Mesenchymal stem cell (in vitro differentiated cells and primary cell): ENCODE measurements around the gene C11orf16.

Experiments used
- DNase-seq: peaks from one replicate; pipeline ENCODE4 v3.0.0-alpha.2; 2013
- H2AFZ ChIP-seq: one replicate; pipeline ENCODE4 v1.6.1; 2013; ENCODE audit warnings: low read depth, mild to moderate bottlenecking, control low read depth, inconsistent platforms, low read length, moderate library complexity
- H2AK5ac ChIP-seq: 2 replicates; pipeline ENCODE4 v1.6.1; 2013; ENCODE audit warnings: low read length, moderate library complexity, mild to moderate bottlenecking, inconsistent platforms; ENCODE audit not compliant: severe bottlenecking
- H2BK120ac ChIP-seq: one replicate; pipeline ENCODE4 v1.6.1; 2013; ENCODE audit warnings: low read depth, mild to moderate bottlenecking, inconsistent platforms, low read length, moderate library complexity
- H2BK12ac ChIP-seq, 2 experiments: one replicate each; pipeline ENCODE4 v1.6.1; 2013; ENCODE audit warnings: inconsistent platforms in 2 of 2, low read length in 2 of 2, mild to moderate bottlenecking in 2 of 2, moderate library complexity in 2 of 2, control low read depth in 1 of 2
- H2BK15ac ChIP-seq: one replicate; pipeline ENCODE4 v1.6.1; 2013; ENCODE audit warnings: mild to moderate bottlenecking, low read depth, inconsistent platforms; ENCODE audit not compliant: poor library complexity, severe bottlenecking
- H2BK5ac ChIP-seq: 2 replicates; pipeline ENCODE4 v1.6.1; 2013; ENCODE audit warnings: low read depth, mild to moderate bottlenecking, low read length, control low read depth, inconsistent platforms; ENCODE audit not compliant: poor library complexity, severe bottlenecking
- H3K14ac ChIP-seq, 2 experiments: one replicate each; pipeline ENCODE4 v1.6.1; 2013; ENCODE audit warnings: inconsistent platforms in 2 of 2, low read length in 2 of 2, control low read depth in 1 of 2, mild to moderate bottlenecking in 1 of 2, moderate library complexity in 1 of 2
- H3K18ac ChIP-seq, 2 experiments: one replicate each; pipeline ENCODE4 v1.6.1; 2013; ENCODE audit warnings: inconsistent platforms in 2 of 2, low read length in 2 of 2, control low read depth in 1 of 2, low read depth in 1 of 2, mild to moderate bottlenecking in 1 of 2
- H3K23ac ChIP-seq, 2 experiments: one replicate each; pipeline ENCODE4 v1.6.1; 2013; ENCODE audit warnings: inconsistent platforms in 2 of 2, low read length in 2 of 2, mild to moderate bottlenecking in 2 of 2, moderate library complexity in 2 of 2, control low read depth in 1 of 2
- H3K27ac ChIP-seq: 2 replicates; pipeline ENCODE4 v1.5.1; 2013; ENCODE audit warnings: mild to moderate bottlenecking, moderate library complexity, low read length, control low read depth, inconsistent platforms; ENCODE audit not compliant: poor library complexity, severe bottlenecking
- H3K27me3 ChIP-seq, 2 experiments: 2 replicates each; pipeline versions ENCODE4 v1.6.1 to v1.7.0; 2013; ENCODE audit warnings: low read length in 2 of 2, mild to moderate bottlenecking in 2 of 2, moderate library complexity in 2 of 2, control low read depth in 1 of 2, inconsistent platforms in 1 of 2; ENCODE audit not compliant: control insufficient read depth in 1 of 2, insufficient read depth in 1 of 2
- H3K36me3 ChIP-seq, 2 experiments: 2 replicates each; pipeline versions ENCODE4 v1.6.1 to v1.7.0; 2013; ENCODE audit warnings: low read length in 2 of 2, control low read depth in 1 of 2, inconsistent platforms in 1 of 2, low read depth in 1 of 2, mild to moderate bottlenecking in 1 of 2; ENCODE audit not compliant: insufficient read depth in 2 of 2, control insufficient read depth in 1 of 2
- H3K4ac ChIP-seq, 2 experiments: one replicate each; pipeline ENCODE4 v1.6.1; 2013; ENCODE audit warnings: inconsistent platforms in 2 of 2, low read length in 2 of 2, mild to moderate bottlenecking in 2 of 2, moderate library complexity in 2 of 2, control low read depth in 1 of 2, low read depth in 1 of 2
- H3K4me1 ChIP-seq: 2 replicates; pipeline ENCODE4 v1.6.1; 2013; ENCODE audit warnings: low read depth, low read length, control low read depth; ENCODE audit not compliant: control insufficient read depth, insufficient read depth
- H3K4me2 ChIP-seq: 2 replicates; pipeline ENCODE4 v1.6.1; 2013; ENCODE audit warnings: low read length, mild to moderate bottlenecking, inconsistent platforms; ENCODE audit not compliant: poor library complexity, severe bottlenecking
- H3K4me3 ChIP-seq, 2 experiments: 2 replicates each; pipeline versions ENCODE4 v1.5.1 to v1.7.0; 2013; ENCODE audit warnings: low read length in 2 of 2, mild to moderate bottlenecking in 2 of 2, control low read depth in 1 of 2, low read depth in 1 of 2; ENCODE audit not compliant: insufficient read depth in 1 of 2
- H3K79me1 ChIP-seq: replicated peaks from 2 replicates; pipeline ENCODE4 v1.6.1; 2013; ENCODE audit warnings: mild to moderate bottlenecking, control low read depth, low read length, inconsistent platforms; ENCODE audit not compliant: poor library complexity, severe bottlenecking
- H3K9ac ChIP-seq: 2 replicates; pipeline ENCODE4 v1.7.0; 2013; ENCODE audit warnings: mild to moderate bottlenecking, low read length, moderate library complexity
- H3K9me3 ChIP-seq: 2 replicates; pipeline ENCODE4 v1.7.0; 2013; ENCODE audit warnings: mild to moderate bottlenecking, low read length; ENCODE audit not compliant: control insufficient read depth
- H4K8ac ChIP-seq: one replicate; pipeline ENCODE4 v1.6.1; 2013; ENCODE audit warnings: inconsistent platforms, mild to moderate bottlenecking, low read length, moderate library complexity
- H4K91ac ChIP-seq: one replicate; pipeline ENCODE4 v1.6.1; 2013; ENCODE audit warnings: mild to moderate bottlenecking, low read length, inconsistent platforms
- WGBS: methylation state at CpG from one replicate; pipeline ENCODE4 v1.1.7; 2013; ENCODE audit warnings: mixed read lengths; 5-methylcytosine and 5-hydroxymethylcytosine counted together

The C11orf16 gene

GRCh38 chr11:8963569-8964323, 31.0 kb upstream of the C11orf16 start:
- H3K18ac ChIP-seq, result peak overlapping the region; percentile 71 to 96
- H2BK12ac ChIP-seq, result peak overlapping the region in 1 of 2 experiments; percentile 33
- no peak overlapping the region for H2AK5ac ChIP-seq
- peak overlapping the region; percentile 87 for H4K91ac ChIP-seq
- peaks cover 6% of the 10 kb centered on the region for H3K4me1 ChIP-seq
- peak overlapping the region; percentile 95 for H3K4me2 ChIP-seq
- peak overlapping the region; percentile 99 for H4K8ac ChIP-seq
- peak overlapping the region; percentile 26 for H2BK5ac ChIP-seq
- peak overlapping the region in 1 of 2 experiments; percentile 13 for H3K14ac ChIP-seq
- WGBS, result 5% methylated on average over 32 of the region's 39 CpGs
- H3K9me3 ChIP-seq, result no peaks in the 10 kb centered on the region
- peak overlapping the region; percentile 94 for H2BK15ac ChIP-seq
- no peak for DNase-seq
- H2AFZ ChIP-seq, result peak overlapping the region; percentile 85
- H3K27me3 ChIP-seq, result no peaks in the 10 kb centered on the region
- H3K9ac ChIP-seq, result peak overlapping the region; percentile 98
- H3K27ac ChIP-seq, result peak overlapping the region; percentile 52
- no peak overlapping the region for H3K23ac ChIP-seq
- peak overlapping the region; percentile 30 for H2BK120ac ChIP-seq
- peaks cover 15% of the 10 kb centered on the region for H3K79me1 ChIP-seq
- H3K4ac ChIP-seq, result peak overlapping the region; percentile 71 to 78
- peak overlapping the region; percentile 92 to 98 for H3K4me3 ChIP-seq
- H3K36me3 ChIP-seq, result peaks cover 0 to 2% of the 10 kb centered on the region in 2 experiments

- WGBS, result 100% methylated on average over 1 of the region's 2 CpGs
- Histone ChIP-seq H2BK120ac (no peak overlapping the region), H3K27me3 (no peaks in the 10 kb centered on the region), H3K14ac (no peak overlapping the region), H4K8ac (no peak overlapping the region), H3K4me1 (peaks cover 6% of the 10 kb centered on the region), H3K4me3 (peak overlapping the region in 1 of 2 experiments; percentile 98), H3K9ac (peak overlapping the region; percentile 98), H3K27ac (no peak overlapping the region), H3K4ac (no peak overlapping the region), H3K18ac (no peak overlapping the region), H3K4me2 (no peak overlapping the region), H2BK15ac (no peak overlapping the region), H3K36me3 (peaks cover 0 to 2% of the 10 kb centered on the region in 2 experiments), H2AFZ (no peak overlapping the region), H3K23ac (no peak overlapping the region), H3K79me1 (peaks cover 17% of the 10 kb centered on the region), H2AK5ac (no peak overlapping the region), H2BK12ac (no peak overlapping the region), H3K9me3 (no peaks in the 10 kb centered on the region), H2BK5ac (no peak overlapping the region), H4K91ac (no peak overlapping the region)
- no peak for DNase-seq
Observed at GRCh38 chr11:8962841-8963240, 30.1 kb upstream of the C11orf16 start.

GRCh38 chr11:8961401-8961800, 28.7 kb upstream of the C11orf16 start:
- 78% methylated on average over 2 of the region's 2 CpGs for WGBS
- peaks cover 0 to 4% of the 10 kb centered on the region in 2 experiments for H3K36me3 ChIP-seq
- H2AFZ ChIP-seq, result no peak overlapping the region
- H3K18ac ChIP-seq, result no peak overlapping the region
- H3K4me3 ChIP-seq, result no peak overlapping the region
- no peak overlapping the region for H4K8ac ChIP-seq
- peak overlapping the region; percentile 98 for H3K9ac ChIP-seq
- H2BK120ac ChIP-seq, result no peak overlapping the region
- no peak overlapping the region for H2BK5ac ChIP-seq
- no peak overlapping the region for H3K14ac ChIP-seq
- H3K79me1 ChIP-seq, result peaks cover 17% of the 10 kb centered on the region
- no peak overlapping the region for H2BK15ac ChIP-seq
- peaks cover 6% of the 10 kb centered on the region for H3K4me1 ChIP-seq
- no peak overlapping the region for H3K4ac ChIP-seq
- no peak for DNase-seq
- no peak overlapping the region for H2BK12ac ChIP-seq
- no peak overlapping the region for H2AK5ac ChIP-seq
- no peak overlapping the region for H4K91ac ChIP-seq
- H3K27ac ChIP-seq, result no peak overlapping the region
- H3K23ac ChIP-seq, result no peak overlapping the region
- H3K4me2 ChIP-seq, result no peak overlapping the region
- H3K9me3 ChIP-seq, result no peaks in the 10 kb centered on the region
- no peaks in the 10 kb centered on the region for H3K27me3 ChIP-seq

GRCh38 chr11:8959546-8960166, 26.9 kb upstream of the C11orf16 start:
- H2BK120ac ChIP-seq, result no peak overlapping the region
- no peaks in the 10 kb centered on the region for H3K27me3 ChIP-seq
- peaks cover 18% of the 10 kb centered on the region for H3K79me1 ChIP-seq
- H3K23ac ChIP-seq, result no peak overlapping the region
- peak overlapping the region; percentile 12 for H3K27ac ChIP-seq
- peaks cover 5% of the 10 kb centered on the region for H3K4me1 ChIP-seq
- no peak overlapping the region for H2BK15ac ChIP-seq
- no peak overlapping the region for H2BK12ac ChIP-seq
- peak overlapping the region in 1 of 2 experiments; percentile 39 for H3K4me3 ChIP-seq
- H4K91ac ChIP-seq, result no peak overlapping the region
- DNase-seq, result peak; percentile 85
- no peak overlapping the region for H2AFZ ChIP-seq
- H4K8ac ChIP-seq, result no peak overlapping the region
- no peak overlapping the region for H3K18ac ChIP-seq
- H3K4me2 ChIP-seq, result no peak overlapping the region
- H2AK5ac ChIP-seq, result no peak overlapping the region
- H3K9ac ChIP-seq, result peak overlapping the region; percentile 78
- WGBS, result 33% methylated on average over 2 of the region's 2 CpGs
- H2BK5ac ChIP-seq, result no peak overlapping the region
- no peaks in the 10 kb centered on the region for H3K9me3 ChIP-seq
- H3K14ac ChIP-seq, result no peak overlapping the region
- no peak overlapping the region for H3K4ac ChIP-seq
- peaks cover 4 to 15% of the 10 kb centered on the region in 2 experiments for H3K36me3 ChIP-seq
